HG03439 (cell line): ENCODE results near the gene PTTG1IP.

ENCODE experiments used
- ATAC-seq: cut with Tn5 transposase; IDR thresholded peaks from one replicate; pipeline ENCODE4 v1.9.1; 2021; ENCODE audit warnings: mild to moderate bottlenecking, moderate library complexity; ENCODE audit not compliant: unreplicated experiment

Gene PTTG1IP

DNA sequence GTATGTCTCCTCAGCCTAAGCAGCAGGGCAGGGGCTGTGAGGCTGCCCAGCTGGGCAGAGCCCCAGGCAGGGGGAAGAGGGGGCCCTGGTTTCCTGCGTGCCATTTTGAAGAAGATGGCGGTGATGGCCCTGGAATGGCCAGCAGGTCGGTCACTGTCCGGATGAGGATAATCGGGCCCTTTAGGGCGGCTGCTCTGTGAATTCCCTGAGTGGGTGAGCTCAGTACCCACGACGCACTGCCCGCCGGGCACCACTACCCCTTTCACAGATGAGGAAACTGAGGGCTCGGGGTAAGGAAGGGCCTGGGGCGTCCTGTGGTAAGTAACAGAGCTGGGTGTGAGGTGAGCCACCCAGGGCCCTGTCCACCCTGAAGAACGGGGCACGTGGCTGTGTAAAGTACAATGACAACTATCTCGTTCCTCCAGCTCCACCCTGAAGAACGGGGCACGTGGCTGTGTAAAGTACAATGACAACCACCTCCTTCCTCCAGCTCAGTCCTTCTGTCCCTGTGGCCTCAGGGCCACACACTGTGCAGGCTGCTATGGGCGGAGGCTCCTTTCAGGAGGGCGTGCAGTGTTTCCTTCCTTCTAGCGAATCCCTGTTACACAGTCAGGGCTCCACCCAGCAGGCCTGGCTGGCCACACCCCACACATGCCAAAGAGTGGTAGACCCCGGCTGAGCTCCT, 24.0 kb upstream of the PTTG1IP start:
- no peak for ATAC-seq

DNA sequence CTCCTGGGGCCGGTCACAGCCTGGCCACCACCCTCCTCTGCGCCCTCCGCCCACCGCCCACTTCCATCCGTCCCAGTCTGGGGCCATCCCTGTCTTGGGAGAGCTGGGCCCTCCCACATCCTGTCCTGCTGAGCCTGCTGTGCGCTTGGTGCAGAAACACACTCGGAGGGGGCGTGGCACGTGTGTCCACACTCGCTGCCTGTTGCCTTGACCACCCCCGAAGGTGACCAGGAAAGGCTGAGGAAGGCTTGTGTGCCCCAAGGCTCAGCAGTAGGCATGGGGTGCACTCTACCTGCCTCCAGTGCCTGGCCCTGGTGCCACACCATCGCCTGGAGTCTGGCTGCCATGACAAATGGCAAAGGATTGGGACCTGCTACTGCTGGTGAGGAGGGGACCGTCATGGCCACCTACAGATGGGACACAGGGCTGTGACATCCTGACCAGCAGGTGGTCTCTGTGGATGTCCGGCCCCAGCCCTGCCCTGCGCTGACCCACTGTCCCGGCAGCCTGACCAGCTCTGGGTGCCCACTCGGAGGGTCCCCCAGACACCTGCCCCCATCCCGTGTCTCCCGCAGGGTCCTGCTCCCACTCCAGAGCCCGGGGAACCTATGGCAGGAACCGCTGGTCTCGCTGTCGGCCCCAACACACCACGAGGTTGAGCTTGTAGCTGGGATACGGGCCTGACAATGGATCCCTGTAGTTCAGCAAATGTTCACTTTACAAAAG, 23.2 kb upstream of the PTTG1IP start:
- no peak for ATAC-seq

DNA sequence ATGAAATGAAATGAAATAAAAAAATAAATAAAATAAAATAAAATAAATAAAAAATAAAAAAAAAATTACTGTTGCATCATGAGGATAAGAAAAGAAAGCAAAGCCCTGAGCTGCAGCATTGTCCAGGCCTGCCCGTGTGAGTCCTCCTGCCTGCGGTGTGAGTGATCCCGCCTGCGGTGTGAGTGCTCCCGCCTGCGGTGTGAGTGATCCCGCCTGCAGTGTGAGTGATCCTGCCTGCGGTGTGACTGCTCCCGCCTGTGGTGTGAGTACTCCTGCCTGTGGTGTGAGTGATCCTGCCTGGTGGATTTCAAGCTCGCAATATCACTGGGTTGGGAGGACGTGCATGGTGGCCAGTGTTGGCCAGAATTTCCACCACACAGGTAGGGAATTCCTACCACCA, 22.4 kb upstream of the PTTG1IP start:
- no peak for ATAC-seq

DNA sequence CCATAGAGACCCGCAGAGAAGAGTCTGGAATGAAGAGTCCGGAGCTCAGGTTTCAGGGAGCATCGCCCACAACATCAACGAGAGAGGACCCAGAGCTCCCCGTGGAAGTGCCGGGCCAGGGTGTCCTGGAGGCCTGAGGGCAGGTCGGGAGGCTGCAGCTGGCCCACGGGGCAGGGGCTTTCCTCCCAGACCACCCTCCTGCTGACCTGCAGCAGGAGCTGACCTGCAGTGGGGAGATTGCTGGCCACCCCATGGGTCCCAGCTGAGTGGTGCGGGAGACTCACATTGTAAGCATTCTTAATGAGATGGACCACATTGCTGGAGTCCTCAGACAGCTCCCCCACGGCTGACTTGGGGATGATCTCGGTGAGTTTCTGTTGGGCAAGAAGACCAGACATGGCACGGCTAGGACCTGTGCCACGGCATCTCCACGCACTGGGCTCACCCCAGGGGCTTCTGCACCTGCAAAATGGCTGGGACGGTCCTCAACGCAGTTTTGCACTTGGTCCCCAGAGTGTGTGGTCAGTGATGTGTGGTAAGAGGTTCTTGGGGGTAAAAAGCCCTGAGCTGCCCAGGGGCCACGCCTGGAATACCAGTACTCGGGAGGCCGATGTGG, 21.3 kb upstream of the PTTG1IP start:
- ATAC-seq, result no peak

DNA sequence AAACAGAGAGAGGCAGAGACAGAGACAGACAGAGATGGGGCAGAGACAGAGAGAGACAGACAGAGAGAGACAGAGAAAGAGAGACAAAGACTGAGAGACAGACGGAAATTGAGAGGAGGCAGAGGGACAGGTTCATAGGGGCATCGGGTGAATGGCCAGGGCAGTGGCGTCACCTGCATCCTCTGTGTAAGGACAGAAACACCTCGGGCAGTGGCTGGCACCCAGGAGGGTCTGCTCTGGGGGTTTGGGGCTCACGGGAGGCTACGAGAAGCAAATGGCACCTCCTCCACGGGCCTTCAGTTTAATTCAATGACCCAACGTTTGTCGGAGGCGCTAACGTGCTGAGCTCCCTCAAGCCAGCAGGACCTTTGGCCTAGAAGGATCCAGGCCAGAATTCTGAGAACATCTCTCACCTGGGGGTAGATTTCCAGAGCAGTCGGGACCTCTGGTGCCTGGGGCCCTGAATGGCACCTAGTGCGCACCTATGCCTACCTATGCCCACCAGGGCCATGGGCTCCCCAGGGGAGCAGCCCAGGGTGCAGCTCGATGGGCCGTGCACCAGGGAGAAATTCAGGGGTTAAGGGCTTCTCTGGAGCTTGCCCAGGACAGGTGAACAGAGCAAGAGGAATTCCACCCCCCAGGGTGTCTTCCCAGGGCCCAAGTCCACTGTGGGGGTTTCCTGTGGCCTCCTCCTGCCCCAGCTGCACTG, 20.6 kb upstream of the PTTG1IP start:
- no peak for ATAC-seq

DNA sequence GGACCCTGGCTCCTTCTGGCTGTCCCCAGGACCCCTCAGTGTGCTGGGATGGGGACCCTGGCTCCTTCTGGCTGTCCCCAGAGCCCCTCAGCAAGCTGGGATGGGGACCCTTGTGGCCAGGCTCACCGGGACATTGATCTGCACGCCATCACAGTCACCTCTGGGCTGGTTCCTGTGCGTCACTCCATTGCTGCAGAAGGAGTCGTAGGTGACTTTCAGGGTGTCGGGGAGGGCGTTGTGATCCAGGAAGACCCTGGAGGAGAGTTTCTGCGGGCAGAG, 19.7 kb upstream of the PTTG1IP start:
- no peak for ATAC-seq

DNA sequence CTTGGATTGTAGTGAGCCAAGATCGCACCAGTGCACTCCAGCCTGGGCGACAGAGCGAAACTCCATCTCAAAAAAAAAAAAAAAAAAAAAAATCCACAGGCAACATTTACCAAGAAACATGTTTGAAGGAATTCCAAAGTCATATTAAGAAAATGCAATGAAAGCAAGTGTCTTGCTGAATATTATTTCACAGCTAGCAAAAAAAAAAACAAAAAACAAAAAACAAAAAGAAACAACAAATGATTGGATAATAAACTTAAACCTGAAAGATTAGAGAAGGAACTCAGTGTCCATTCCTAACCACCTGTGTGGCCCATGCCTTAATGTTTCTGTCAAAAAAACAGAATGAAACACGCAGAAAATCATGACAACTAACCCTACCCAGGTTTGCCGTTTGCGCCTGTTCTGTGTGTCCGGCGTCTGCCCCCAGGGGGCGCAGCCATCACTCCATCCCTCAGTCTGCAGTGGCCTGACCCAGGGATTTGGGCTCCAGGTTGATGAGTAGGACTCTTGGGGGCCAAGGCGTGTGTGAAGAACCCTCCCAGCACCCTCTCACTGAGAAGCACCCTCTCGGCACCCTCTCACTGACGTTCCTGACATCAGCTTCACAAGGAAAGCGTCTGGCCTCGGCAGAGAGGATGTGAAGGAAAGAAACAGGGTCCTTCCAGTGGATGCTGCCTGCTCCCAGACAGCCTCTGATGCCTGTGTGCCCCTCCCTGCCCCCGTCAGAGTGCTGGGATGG, 19.2 kb upstream of the PTTG1IP start:
- ATAC-seq, result no peak

DNA sequence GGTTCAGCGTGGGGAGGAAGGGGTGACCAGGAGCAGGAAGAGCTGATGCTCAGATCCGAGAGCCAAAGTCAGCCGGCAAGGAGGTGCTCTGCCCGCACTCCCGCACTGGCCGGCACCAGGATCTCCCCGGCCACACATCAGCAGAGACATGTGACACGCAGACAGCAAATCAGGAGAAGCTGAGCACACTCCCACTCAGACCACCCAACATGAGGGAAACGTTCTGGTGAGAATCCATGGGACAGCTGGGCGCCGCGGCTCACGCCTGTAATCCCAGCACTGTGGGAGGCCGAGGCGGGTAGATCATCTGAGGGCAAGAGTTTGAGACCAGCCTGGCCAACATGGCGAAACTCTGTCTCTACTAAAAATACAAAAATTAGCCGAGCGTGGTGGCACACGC, 18.6 kb upstream of the PTTG1IP start:
- no peak for ATAC-seq

DNA sequence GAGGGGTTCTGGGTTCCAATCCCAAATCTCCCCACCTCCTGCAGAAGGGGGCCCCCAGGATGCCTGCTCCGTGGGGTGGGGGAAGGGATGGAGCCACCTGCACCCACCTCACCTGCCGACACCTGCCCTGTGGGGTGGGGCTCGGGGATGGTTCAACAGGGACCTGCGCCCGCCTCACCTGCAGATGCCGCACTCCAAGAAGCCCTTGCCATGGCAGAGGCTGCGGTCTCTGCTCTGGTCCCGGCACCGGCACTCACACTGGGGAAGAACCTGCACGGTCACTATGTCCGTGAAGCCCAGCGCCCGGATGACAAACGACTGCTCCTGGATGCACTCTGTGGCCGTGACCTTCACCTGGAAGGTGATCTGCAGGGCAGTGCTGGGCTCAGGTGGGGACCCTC, 18.1 kb upstream of the PTTG1IP start:
- no peak for ATAC-seq

DNA sequence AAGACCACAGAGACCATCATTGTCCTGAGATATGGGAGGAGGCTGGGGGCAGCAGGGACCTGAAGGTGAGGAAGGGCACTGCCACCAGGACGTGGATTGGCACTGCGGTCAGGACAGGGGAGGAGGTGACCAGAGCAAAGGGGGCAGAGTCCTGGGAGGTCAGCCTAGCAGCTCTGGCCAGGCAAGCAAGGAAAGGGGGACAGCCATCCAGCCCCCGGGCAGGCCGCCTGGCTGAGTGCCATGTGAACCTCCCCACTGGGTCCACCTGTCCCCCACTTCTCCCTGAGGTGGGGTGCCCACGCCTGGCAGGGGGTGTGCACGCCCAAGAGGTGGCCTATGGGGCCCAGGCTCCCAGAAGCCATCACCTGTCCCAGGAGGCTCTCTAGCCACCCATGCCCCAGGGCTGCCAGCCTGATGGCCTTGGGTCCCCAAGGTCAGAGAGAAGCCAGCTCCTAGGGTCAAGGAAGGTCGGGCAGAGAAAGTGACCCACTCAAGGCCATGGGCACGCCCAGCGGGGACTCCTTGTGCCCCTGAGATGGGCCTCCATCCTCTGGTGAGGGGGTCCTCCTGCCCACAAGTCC, 17.6 kb upstream of the PTTG1IP start:
- no peak for ATAC-seq

DNA sequence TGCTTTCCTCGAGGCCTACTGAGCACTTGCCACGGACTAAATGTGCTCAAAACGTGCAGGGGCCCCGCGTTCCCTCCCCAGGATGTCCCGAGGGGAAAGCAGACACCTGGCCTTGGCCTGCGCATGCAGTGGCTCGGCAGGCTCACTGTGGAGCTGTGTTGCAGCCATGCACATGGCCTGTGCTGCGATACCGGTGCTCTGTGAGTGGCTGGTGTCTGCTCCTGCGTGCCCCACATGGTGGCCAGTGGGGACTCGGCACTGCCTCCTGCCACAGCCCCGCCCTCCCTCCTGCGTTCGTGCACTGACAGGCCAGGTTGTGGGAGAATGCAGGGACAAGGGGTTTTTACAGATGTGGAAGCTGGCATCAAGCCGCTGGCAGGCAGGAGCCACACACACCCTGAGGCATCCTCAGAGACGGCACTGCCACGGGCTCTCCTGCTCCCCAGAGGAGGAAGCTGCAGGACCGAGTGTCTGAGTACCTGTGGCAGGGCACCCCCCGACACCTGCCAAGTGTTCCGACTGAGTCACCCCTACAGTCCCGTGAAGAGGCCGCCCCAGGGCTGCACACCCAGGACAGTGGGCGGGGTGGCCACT, 16.9 kb upstream of the PTTG1IP start:
- no peak for ATAC-seq

DNA sequence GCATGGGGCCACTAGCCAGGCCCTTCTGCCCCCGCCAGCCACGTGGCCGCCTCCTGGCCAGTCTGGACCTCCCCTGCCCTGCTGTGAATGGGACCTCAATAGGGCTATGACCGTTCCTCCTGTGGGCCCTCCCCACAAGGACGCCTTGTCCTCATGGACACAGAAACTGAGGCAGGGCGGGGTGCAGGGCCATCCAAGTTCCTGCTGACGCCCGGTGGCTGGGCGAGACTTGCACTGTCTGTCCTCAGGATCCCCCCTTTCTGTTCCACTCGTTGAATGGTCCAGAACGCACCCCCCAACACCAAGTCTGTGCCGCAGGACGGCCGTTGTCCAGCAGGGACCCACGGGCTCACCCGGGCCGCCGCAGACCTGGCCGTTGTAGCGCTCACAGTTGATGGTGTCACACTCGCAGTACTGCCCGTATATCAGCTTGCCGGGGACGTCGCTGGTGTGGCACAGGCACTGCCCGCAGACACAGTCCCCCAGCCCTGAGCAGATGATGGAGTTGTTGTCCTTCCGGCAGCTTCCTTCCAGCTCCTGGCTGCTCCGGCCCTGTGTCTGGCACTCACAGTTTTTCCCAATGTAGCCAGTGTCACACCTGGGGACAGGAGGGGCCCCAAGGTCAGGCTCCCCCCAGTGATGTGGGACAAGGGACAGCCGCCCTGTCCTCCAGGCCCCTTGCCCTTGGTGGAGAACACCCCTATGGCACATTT, 16.3 kb upstream of the PTTG1IP start:
- ATAC-seq, result no peak

DNA sequence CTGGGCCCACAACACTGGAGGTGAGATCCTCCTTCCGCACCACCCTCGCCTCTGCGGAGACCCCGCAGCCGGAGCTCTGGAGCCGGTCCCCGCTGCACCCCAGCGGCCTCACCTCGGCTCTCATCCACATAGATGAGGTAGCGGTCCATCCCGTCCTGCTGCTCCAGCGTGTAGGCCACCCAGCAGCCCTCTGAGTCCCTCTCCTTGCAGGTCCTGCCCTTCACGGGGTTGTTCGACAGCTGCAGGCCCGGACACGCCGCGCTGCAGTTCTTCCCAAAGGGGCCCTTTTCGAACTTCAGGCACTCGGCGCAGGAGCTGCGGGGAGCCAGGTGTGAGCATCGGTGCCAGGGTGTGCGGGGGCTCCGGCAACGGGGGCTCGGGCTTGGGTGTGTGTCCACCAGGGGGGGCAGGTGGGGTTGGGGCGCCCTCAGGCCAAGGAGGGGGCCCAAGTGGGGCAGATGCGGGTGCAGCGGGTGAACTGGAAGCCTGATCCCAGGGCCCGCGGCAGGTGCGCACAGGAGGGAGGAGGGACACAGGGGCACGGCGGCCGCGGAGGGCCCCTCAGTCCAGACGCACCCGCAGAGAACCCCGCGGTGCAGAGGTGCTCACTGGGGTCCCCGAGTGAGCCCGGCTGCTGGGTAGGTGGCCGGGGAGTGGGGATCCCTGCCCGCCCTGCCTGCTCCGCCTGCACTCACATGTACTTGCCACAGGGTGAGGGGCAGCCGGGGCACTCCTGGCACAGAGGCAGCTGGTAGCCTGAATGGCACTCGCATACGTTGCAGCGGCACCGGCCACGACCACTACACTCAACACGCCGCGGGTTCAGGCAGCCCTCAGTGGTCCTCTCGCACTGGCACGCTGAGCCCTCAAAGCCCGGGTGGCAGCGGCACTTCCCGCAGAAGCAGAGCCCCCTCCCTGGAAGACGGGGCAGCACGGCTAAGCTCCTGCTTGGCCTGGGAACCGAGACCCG, 15.4 kb upstream of the PTTG1IP start:
- no peak for ATAC-seq

DNA sequence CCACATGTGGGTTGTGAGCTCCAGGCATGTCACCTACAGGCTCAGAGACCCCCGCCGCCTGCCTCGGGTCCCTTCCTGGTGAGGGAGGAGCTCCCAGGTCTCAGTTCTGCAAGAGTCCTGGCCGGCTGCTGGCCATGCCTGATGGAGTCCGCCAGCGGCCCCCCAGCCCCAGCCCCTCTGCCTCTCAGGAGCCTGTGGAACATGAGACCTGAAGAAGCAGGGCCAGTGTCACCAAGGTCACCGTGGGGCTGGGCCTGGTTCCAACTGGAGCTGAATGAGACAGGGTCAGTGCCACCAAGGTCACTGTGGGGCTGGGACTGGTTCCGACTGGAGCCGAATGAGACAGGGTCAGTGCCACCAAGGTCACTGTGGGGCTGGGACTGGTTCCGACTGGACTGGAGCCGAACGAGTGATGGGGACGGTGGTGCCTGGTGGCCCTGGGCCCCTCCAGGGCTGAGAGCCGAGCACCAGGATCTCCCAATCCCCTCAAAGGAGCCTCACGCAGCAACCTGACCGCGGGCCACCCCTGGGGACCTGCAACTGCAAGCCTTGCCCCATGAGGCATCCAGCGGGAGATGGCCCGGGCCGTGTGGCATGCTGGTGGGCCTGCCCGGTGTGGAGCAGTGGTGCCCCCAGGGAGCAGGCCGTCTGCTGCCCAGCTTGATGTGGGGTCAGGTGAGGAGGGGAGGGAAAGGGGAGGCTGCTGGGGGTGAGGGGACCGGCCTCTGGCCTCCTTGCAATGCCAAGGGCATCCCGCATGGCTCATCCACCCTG, 14.5 kb upstream of the PTTG1IP start:
- ATAC-seq, result no peak

DNA sequence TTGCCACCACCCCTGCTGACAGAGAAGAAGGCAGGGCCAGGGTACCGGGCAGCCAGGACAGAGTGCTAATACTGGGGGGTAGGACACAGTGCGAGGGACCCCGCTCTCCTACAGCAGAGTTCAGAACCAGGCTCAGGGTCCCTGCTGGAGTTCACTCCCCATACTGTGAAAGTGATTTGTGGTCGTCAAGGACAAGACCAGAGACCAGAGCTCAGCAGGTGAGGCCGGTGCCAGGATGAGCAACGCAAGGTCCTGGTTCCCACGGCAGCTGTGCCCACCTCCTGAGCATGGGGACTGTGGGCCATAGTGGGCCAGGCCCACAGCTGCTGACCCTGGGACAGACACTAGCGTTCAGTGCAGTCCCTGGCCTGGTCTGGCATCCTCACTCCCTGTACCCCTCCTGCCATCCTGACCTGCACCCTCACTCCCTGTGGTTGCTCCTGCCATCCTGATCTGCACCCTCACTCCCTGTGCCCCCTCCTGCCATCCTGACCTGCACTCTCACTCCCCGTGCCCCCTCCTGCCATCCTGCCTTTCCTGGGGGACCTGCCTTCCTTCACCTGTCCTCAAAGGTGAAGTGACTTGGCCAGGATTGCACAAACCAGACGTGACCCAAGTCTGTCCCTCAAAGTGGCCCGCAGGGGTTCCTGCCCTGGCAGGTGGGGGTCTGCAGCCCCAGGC, 13.8 kb upstream of the PTTG1IP start:
- ATAC-seq, result no peak

DNA sequence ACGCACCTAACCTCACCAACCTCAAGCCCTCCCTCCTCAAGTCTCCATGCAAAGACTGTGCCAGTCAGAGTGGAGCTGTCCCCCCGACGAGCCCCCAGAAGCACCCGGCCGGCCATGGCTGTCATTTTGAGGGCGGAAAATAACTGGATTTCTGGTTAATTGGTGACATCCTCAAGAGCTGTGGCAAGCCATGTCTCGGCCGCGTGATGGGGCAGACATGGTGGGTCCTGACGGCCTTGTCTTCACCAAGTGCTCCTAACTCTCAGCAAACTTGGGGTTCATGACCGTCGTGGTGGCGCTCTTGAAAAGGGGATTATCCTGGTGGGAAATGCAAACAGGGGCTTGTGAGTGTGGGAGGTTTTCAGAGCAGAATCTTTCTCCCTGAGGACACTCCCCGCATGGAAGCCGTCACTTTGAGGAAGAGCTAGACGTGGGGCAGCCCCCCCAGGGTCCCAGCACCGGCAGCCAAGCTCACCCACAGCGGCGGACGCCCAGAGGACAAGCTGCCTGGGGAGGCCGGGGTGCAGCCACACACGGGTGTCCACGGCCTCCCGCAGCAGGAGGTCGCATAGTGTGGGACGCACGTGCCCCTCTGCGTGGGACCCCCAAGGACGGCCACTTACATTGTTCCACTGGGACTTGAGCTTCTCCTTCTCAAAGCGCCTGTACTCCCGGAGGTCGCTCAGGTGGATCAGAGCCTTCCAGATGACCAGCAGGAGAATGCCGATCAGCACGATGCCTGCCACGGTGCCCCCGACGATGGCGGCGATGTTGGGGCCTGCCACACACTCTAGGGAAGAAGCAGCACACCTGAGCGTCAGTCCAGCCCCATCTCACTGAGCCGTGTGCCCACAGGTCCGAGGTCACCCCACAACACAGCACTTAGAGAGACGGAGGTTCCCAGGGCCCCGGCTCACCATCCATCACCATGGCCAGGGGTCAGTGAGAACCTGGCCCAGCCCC, 12.9 kb upstream of the PTTG1IP start:
- ATAC-seq, result no peak
